Left lung (tissue), 10 donors: ENCODE results near the gene CFAP141. TPM values are rescaled to one million over a fixed set of nuclear protein-coding genes. Genes with fewer than 3 reads are reported as not detected.
A peak's percentile ranks its signal among the peaks of the same experiment; 100 is the strongest.

Source experiments
- ATAC-seq: fragments of 200-7000 bp; cut with Tn5 transposase; one replicate; pipeline ENCODE4 v1.9.1; 2020; ENCODE audit warnings: moderate library complexity
- DNase-seq, 4 donors: peaks; one replicate each; pipeline ENCODE4 v3.0.0-alpha.2; 2013 to 2020
- H3K27ac ChIP-seq, 2 donors: fragments of 200-600 bp; sonication (generic) in 1 of 2; one replicate each; pipeline versions ENCODE4 v1.5.0 to v1.8.0; 2020 to 2021
- H3K27me3 ChIP-seq, 2 donors: fragments of 200-600 bp; sonication (generic) in 1 of 2; one replicate each; pipeline versions ENCODE4 v1.5.0 to v1.8.0; 2020 to 2021
- H3K36me3 ChIP-seq, 2 donors: fragments of 200-600 bp; sonication (generic) in 1 of 2; one replicate each; pipeline versions ENCODE4 v1.5.0 to v1.8.0; 2020 to 2021
- H3K4me1 ChIP-seq, 2 donors: fragments of 200-600 bp; one replicate each; pipeline ENCODE4 v1.8.0; 2021
- H3K4me3 ChIP-seq, 2 donors: fragments of 200-600 bp; sonication (generic) in 1 of 2; one replicate each; pipeline versions ENCODE4 v1.5.0 to v1.8.0; 2020 to 2021; ENCODE audit warnings: mild to moderate bottlenecking in 1 of 2
- H3K9me3 ChIP-seq, 2 donors: fragments of 200-600 bp; sonication (generic) in 1 of 2; one replicate each; pipeline versions ENCODE4 v1.5.0 to v1.8.0; 2020 to 2021
- intact Hi-C, 2 donors: fragments of 100-400 bp; cut with DNase I; formaldehyde crosslinking; loops; one replicate each; pipeline versions ENCODE4 v1.11.2 to v1.14.2; 2022
- microRNA-seq, 2 donors: library from miRNA; unstranded; fragments of <30 nt; microRNA quantifications; one replicate each; pipeline ENCODE4, GENCODE V29; 2019
- polyA plus RNA-seq, 6 donors: library from polyadenylated mRNA; unstranded; fragments of 120-200 nt; gene quantifications; one replicate each; pipeline ENCODE4 v1.2.1, GENCODE V29; 2013; ENCODE audit not compliant: insufficient read length in 6 of 6
- total RNA-seq, 2 donors: library from RNA; stranded (reverse); fragmentation: NEBNext Ultra II Directional; extraction: Animal tissue kit (Norgen Biotek cat#: 25700); gene quantifications; one replicate each; pipeline ENCODE4 v1.2.1, GENCODE V29; 2021
- TF ChIP-seq, protein P1 (sequence below), 2 donors: fragments of 200-600 bp; sonication (generic) in 1 of 2; IDR thresholded peaks; one replicate each; pipeline versions ENCODE4 v1.5.0 to v1.8.0; 2021; ENCODE audit warnings: antibody characterized with exemption in 2 of 2
- donor health status: DM: no; HTN: yes; CAD: no.
- donor health status: DM: no; HTN: no; CAD: no.

Gene CFAP141
- total and polyA plus RNA-seq, 8 donors: 0.52 to 4.4 (median 2.2) TPM; not detected in 2

GRCh38 chr1:154154534-154155191 is 51.5 kb downstream of the CFAP141 start, which contains the start of gene NUP210L:
Gene NUP210L (minus strand): TSS chr1:154155073.
- intact Hi-C loops: no loop called here
- Histone ChIP-seq H3K27me3 (no peaks in the 10 kb centered on the region), H3K27ac (peak within 1 kb of the TSS; percentile 76 to 85), H3K9me3 (no peaks in the 10 kb centered on the region), H3K4me1 (peaks cover 13 to 65% of the 10 kb centered on the region in 2 donors), H3K4me3 (no peak within 1 kb of the TSS), H3K36me3 (peaks cover 0 to 54% of the 10 kb centered on the region in 2 donors)
- ATAC-seq (peak; percentile 81), DNase-seq (peak; percentile 52 to 85 (median 84))
- TF ChIP-seq, protein P1, sequence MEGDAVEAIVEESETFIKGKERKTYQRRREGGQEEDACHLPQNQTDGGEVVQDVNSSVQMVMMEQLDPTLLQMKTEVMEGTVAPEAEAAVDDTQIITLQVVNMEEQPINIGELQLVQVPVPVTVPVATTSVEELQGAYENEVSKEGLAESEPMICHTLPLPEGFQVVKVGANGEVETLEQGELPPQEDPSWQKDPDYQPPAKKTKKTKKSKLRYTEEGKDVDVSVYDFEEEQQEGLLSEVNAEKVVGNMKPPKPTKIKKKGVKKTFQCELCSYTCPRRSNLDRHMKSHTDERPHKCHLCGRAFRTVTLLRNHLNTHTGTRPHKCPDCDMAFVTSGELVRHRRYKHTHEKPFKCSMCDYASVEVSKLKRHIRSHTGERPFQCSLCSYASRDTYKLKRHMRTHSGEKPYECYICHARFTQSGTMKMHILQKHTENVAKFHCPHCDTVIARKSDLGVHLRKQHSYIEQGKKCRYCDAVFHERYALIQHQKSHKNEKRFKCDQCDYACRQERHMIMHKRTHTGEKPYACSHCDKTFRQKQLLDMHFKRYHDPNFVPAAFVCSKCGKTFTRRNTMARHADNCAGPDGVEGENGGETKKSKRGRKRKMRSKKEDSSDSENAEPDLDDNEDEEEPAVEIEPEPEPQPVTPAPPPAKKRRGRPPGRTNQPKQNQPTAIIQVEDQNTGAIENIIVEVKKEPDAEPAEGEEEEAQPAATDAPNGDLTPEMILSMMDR (IDR thresholded peaks at IDR 0.05): no peak

DNA sequence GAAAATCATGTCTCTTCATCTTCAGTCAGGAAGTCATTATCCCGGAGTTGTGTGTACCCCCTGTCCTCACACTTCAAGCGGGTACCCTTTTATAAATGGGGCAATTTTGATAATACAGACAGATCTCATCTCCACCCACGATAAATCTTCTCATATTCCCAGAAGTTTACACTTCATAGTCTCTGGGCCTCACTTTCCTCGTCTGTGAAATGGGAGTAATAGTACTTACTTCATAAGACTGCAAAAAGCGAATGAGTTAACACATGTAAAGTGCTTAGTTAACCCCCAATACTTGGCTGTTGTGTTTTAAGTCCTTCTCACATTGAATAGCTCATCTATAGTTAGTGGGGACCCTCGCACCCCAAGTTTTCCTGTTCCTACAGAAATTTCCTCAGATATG is 52.1 kb downstream of the CFAP141 start:
- H3K27ac ChIP-seq: peak overlapping the region; percentile 76 to 85
- H3K9me3 ChIP-seq: no peaks in the 10 kb centered on the region
- no peak overlapping the region for H3K4me3 ChIP-seq
- no peak for ATAC-seq
- H3K27me3 ChIP-seq: no peaks in the 10 kb centered on the region
- no peak for DNase-seq
- H3K4me1 ChIP-seq: peaks cover 13 to 63% of the 10 kb centered on the region in 2 donors
- intact Hi-C loops: no loop called here
- peaks cover 0 to 48% of the 10 kb centered on the region in 2 donors for H3K36me3 ChIP-seq
- TF ChIP-seq, protein P1 (IDR thresholded peaks at IDR 0.05): no peak

DNA sequence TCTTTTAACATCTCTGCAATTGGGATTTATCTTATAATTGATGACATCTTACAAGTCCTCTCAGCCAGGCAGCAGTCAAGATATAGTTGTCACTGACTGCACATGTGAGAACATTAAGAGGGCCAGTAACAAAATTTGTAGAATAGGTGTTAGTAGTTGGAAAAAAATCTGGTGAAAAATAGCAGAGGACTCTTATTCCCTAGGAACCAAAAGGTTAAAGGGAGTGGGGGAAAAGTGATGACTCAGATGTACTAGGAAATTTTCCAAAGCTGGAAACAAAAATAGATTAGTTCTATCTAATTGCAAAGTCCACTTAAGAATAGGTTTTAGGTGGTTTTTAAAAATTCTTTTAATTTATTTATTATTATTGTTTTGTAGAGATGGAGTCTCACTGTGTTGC is 54.8 kb downstream of the CFAP141 start:
- intact Hi-C loops: no loop called here
- no peak for ATAC-seq
- Histone ChIP-seq H3K36me3 (peaks cover 0 to 20% of the 10 kb centered on the region in 2 donors), H3K9me3 (no peaks in the 10 kb centered on the region), H3K27ac (no peak overlapping the region), H3K4me3 (no peak overlapping the region), H3K27me3 (no peaks in the 10 kb centered on the region), H3K4me1 (peaks cover 8 to 45% of the 10 kb centered on the region in 2 donors)
- DNase-seq: no peak
- TF ChIP-seq, protein P1 (IDR thresholded peaks at IDR 0.05): no peak

Small RNA genes within 50 kb of the gene (microRNA-seq; reads per million reads assigned to microRNA genes)
- 5.7 to 28.1 reads per million in 2 donors for gene MIR190B

Other genes with a start within 250 kb of the CFAP141 start
- 10 to 100 TPM; 39.7 to 54.3 TPM for gene CRTC2, start 247.7 kb downstream of the CFAP141 start, total RNA-seq
- 10 to 100 TPM; 44.5 to 53.7 (median 47.1) TPM for gene CRTC2, start 247.7 kb downstream of the CFAP141 start, polyA plus RNA-seq
- gene SLC39A1, start 242.8 kb downstream of the CFAP141 start, total RNA-seq: 100 to 1,000 TPM; 111 to 185 TPM
- 10 to 100 TPM; 59.1 to 65.6 (median 63.3) TPM for gene SLC39A1, start 242.8 kb downstream of the CFAP141 start, polyA plus RNA-seq
- 1 to 10 TPM; 9.3 to 10.0 TPM for gene CREB3L4, start 238.4 kb downstream of the CFAP141 start, total RNA-seq
- 10 to 100 TPM; 32.6 to 44.3 (median 38.6) TPM for gene CREB3L4, start 238.4 kb downstream of the CFAP141 start, polyA plus RNA-seq
- 100 to 1,000 TPM; 142 to 148 TPM for gene JTB, start 228.7 kb downstream of the CFAP141 start, total RNA-seq
- gene JTB, start 228.7 kb downstream of the CFAP141 start, polyA plus RNA-seq: 10 to 100 TPM; 79.5 to 91.7 (median 83.2) TPM
- 100 to 1,000 TPM; 122 to 124 TPM for gene RAB13, start 220.0 kb downstream of the CFAP141 start, total RNA-seq
- gene RAB13, start 220.0 kb downstream of the CFAP141 start, polyA plus RNA-seq: 100 to 1,000 TPM; 151 to 171 (median 161) TPM
- gene RPS27, start 215.6 kb downstream of the CFAP141 start, total RNA-seq: 1,000 to 10,000 TPM; 1,116 to 1,380 TPM
- gene RPS27, start 215.6 kb downstream of the CFAP141 start, polyA plus RNA-seq: 1,000 to 10,000 TPM; 3,226 to 4,397 (median 3,891) TPM
- gene NUP210L, start 51.3 kb downstream of the CFAP141 start, total RNA-seq: under 1 TPM; 0.16 to 0.26 TPM
- gene NUP210L, start 51.3 kb downstream of the CFAP141 start, polyA plus RNA-seq: under 1 TPM; 0.09 to 0.27 (median 0.16) TPM
- gene TPM3, start 14.2 kb downstream of the CFAP141 start, total RNA-seq: 100 to 1,000 TPM; 318 to 406 TPM
- 100 to 1,000 TPM; 220 to 283 (median 238) TPM for gene TPM3, start 14.2 kb downstream of the CFAP141 start, polyA plus RNA-seq
- gene UBAP2L, start 14.6 kb upstream of the CFAP141 start, total RNA-seq: 100 to 1,000 TPM; 131 to 144 TPM
- gene UBAP2L, start 14.6 kb upstream of the CFAP141 start, polyA plus RNA-seq: 100 to 1,000 TPM; 173 to 201 (median 177) TPM
- gene HAX1, start 66.3 kb upstream of the CFAP141 start, total RNA-seq: 10 to 100 TPM; 71.6 to 82.6 TPM
- gene HAX1, start 66.3 kb upstream of the CFAP141 start, polyA plus RNA-seq: 10 to 100 TPM; 68.6 to 80.5 (median 79.1) TPM
- under 1 TPM; 0.20 to 0.34 TPM for gene AQP10, start 114.8 kb upstream of the CFAP141 start, total RNA-seq
- under 1 TPM; 0.13 to 0.31 (median 0.23) TPM for gene AQP10, start 114.8 kb upstream of the CFAP141 start, polyA plus RNA-seq
- 10 to 100 TPM; 35.2 to 36.6 TPM for gene ATP8B2, start 119.2 kb upstream of the CFAP141 start, total RNA-seq
- 10 to 100 TPM; 32.9 to 41.9 (median 36.9) TPM for gene ATP8B2, start 119.2 kb upstream of the CFAP141 start, polyA plus RNA-seq
- 10 to 100 TPM; 45.0 to 65.3 TPM for gene IL6R, start 199.0 kb upstream of the CFAP141 start, total RNA-seq
- gene IL6R, start 199.0 kb upstream of the CFAP141 start, polyA plus RNA-seq: 1 to 10 TPM; 4.5 to 8.2 (median 5.4) TPM